SKM-1 (cell line): ENCODE measurements around the gene FGF21.
"Not testable (repeated sequence)": the region's sequence is repeated elsewhere in the genome, so short reads cannot be mapped to it uniquely, and the experiment has no call there.

ENCODE experiments used
- DNase-seq: peaks from one replicate; lab custom pipeline; 2025; ENCODE audit not compliant: unreplicated experiment; lab: John Stamatoyannopoulos, UW

The FGF21 gene

GRCh38 chr19:48751845-48752495 is 3.4 kb upstream of the FGF21 start:
- DNase-seq, result no peak

- no peak for DNase-seq
Observed at GRCh38 chr19:48752496-48753365, 2.6 kb upstream of the FGF21 start, which contains the start of gene FUT1. Gene FUT1, minus strand, starts transcription at chr19:48752641. Its CDS starts 1,360 bp downstream, at chr19:48751281.

GRCh38 chr19:48755787-48756186 is 463 bp downstream of the FGF21 start:
- DNase-seq, result no peak

- DNase-seq, result no peak
Observed at GRCh38 chr19:48756212-48756611, 888 bp downstream of the FGF21 start.

- no peak for DNase-seq
Observed at GRCh38 chr19:48756686-48757085, 1.4 kb downstream of the FGF21 start.

GRCh38 chr19:48757089-48757675 is 1.9 kb downstream of the FGF21 start:
- DNase-seq, result no peak

- no peak for DNase-seq
Observed at GRCh38 chr19:48757741-48758144, 2.4 kb downstream of the FGF21 start.

- no peak for DNase-seq
Observed at GRCh38 chr19:48760504-48761205, 5.3 kb downstream of the FGF21 start.

GRCh38 chr19:48765816-48766215 is 10.5 kb downstream of the FGF21 start:
- not testable (repeated sequence) for DNase-seq

- not testable (repeated sequence) for DNase-seq
Observed at GRCh38 chr19:48768171-48768753, 12.9 kb downstream of the FGF21 start.

- DNase-seq, result no peak
Observed at GRCh38 chr19:48768994-48769713, 13.8 kb downstream of the FGF21 start.

GRCh38 chr19:48770266-48770665 is 14.9 kb downstream of the FGF21 start:
- no peak for DNase-seq

GRCh38 chr19:48770734-48771472 is 15.6 kb downstream of the FGF21 start:
- no peak for DNase-seq

- no peak for DNase-seq
Observed at GRCh38 chr19:48772503-48772953, 17.2 kb downstream of the FGF21 start.

GRCh38 chr19:48777139-48777538 is 21.8 kb downstream of the FGF21 start:
- DNase-seq, result no peak

- DNase-seq, result no peak
Observed at GRCh38 chr19:48777720-48778119, 22.4 kb downstream of the FGF21 start.

- no peak for DNase-seq
Observed at GRCh38 chr19:48779636-48780035, 24.3 kb downstream of the FGF21 start.

- DNase-seq, result no peak
Observed at GRCh38 chr19:48780631-48781391, 25.5 kb downstream of the FGF21 start.

- no peak for DNase-seq
Observed at GRCh38 chr19:48784527-48784926, 29.2 kb downstream of the FGF21 start.
